Measurements from ENCODE around the gene WNK4. TPM values are rescaled to one million over a fixed set of nuclear protein-coding genes. Genes with fewer than 3 reads are reported as not detected.

WNK4 gene
- total and polyA plus RNA-seq, 9 of the 15 experiments (the other 6 are each of a cell fraction or from before 2014, with no cell fraction given), result 0.32 to 25.8 (median 4.5) TPM

- no peak for TF ChIP-seq ZNF217 (CRISPR knock-in tag; IDR thresholded peaks at IDR 0.05)
- no peak for TF ChIP-seq ATF6 (CRISPR knock-in tag; IDR thresholded peaks at IDR 0.05)
- no peak for TF ChIP-seq ZNF146 (CRISPR knock-in tag; IDR thresholded peaks at IDR 0.05; ENCODE audit: unreplicated experiment)
- TF ChIP-seq, protein P1, sequence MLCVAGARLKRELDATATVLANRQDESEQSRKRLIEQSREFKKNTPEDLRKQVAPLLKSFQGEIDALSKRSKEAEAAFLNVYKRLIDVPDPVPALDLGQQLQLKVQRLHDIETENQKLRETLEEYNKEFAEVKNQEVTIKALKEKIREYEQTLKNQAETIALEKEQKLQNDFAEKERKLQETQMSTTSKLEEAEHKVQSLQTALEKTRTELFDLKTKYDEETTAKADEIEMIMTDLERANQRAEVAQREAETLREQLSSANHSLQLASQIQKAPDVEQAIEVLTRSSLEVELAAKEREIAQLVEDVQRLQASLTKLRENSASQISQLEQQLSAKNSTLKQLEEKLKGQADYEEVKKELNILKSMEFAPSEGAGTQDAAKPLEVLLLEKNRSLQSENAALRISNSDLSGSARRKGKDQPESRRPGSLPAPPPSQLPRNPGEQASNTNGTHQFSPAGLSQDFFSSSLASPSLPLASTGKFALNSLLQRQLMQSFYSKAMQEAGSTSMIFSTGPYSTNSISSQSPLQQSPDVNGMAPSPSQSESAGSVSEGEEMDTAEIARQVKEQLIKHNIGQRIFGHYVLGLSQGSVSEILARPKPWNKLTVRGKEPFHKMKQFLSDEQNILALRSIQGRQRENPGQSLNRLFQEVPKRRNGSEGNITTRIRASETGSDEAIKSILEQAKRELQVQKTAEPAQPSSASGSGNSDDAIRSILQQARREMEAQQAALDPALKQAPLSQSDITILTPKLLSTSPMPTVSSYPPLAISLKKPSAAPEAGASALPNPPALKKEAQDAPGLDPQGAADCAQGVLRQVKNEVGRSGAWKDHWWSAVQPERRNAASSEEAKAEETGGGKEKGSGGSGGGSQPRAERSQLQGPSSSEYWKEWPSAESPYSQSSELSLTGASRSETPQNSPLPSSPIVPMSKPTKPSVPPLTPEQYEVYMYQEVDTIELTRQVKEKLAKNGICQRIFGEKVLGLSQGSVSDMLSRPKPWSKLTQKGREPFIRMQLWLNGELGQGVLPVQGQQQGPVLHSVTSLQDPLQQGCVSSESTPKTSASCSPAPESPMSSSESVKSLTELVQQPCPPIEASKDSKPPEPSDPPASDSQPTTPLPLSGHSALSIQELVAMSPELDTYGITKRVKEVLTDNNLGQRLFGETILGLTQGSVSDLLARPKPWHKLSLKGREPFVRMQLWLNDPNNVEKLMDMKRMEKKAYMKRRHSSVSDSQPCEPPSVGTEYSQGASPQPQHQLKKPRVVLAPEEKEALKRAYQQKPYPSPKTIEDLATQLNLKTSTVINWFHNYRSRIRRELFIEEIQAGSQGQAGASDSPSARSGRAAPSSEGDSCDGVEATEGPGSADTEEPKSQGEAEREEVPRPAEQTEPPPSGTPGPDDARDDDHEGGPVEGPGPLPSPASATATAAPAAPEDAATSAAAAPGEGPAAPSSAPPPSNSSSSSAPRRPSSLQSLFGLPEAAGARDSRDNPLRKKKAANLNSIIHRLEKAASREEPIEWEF (CRISPR knock-in tag; IDR thresholded peaks at IDR 0.05), result no peak
- no peak for TF ChIP-seq MXI1 (IDR thresholded peaks at IDR 0.05; ENCODE audit: low read depth, low read length)
- TF ChIP-seq TAF7 (tag; IDR thresholded peaks at IDR 0.05), result no peak
- TF ChIP-seq, protein P2, sequence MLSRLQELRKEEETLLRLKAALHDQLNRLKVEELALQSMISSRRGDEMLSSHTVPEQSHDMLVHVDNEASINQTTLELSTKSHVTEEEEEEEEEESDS (CRISPR knock-in tag; IDR thresholded peaks at IDR 0.05), result no peak
- TF ChIP-seq STAT5A (IDR thresholded peaks at IDR 0.05; ENCODE audit: borderline replicate concordance, low read length), result peak; percentile 88
- no peak; the same call in 1 of the 2 replicates for TF ChIP-seq CREB3L1 (IDR thresholded peaks at IDR 0.05; ENCODE audit: borderline replicate concordance, low read depth)
- no peak for TF ChIP-seq SNIP1 (IDR thresholded peaks at IDR 0.05; ENCODE audit: low read depth)
- peak; percentile 93 for TF ChIP-seq ZBTB5 (IDR thresholded peaks at IDR 0.05)
- no peak for TF ChIP-seq ZNF316 (IDR thresholded peaks at IDR 0.05)
- no peak for TF ChIP-seq ZBTB49 (CRISPR knock-in tag; IDR thresholded peaks at IDR 0.05; ENCODE audit: borderline replicate concordance)
These were observed at the start of gene WNK4 (continued) for GRCh38 chr17:42779936-42780850.

Data from K562 (cell line).